GM23338 (cell line): ENCODE measurements around the gene NTNG1. TPM values are rescaled to one million over a fixed set of nuclear protein-coding genes. Genes with fewer than 3 reads are reported as not detected.
A peak's percentile ranks its signal among the peaks of the same experiment; 100 is the strongest.

Experiments
- ATAC-seq: fragments of 200-7000 bp; cut with Tn5 transposase; 3 replicates; pipeline ENCODE4 v1.9.1; 2020
- DNase-seq: peaks from one replicate; pipeline ENCODE4 v3.0.0-alpha.2; 2015; ENCODE audit warnings: low spot score
- H2AFZ ChIP-seq: fragments of 200-600 bp; sonication (generic); 2 replicates; pipeline ENCODE4 v1.8.0; 2016; ENCODE audit warnings: antibody characterized with exemption, mild to moderate bottlenecking, moderate library complexity
- H3F3A ChIP-seq: fragments of 200-600 bp; sonication (generic); replicated peaks from 2 replicates; pipeline ENCODE4 v1.8.0; 2017; ENCODE audit warnings: antibody characterized with exemption, mixed run types, low read depth
- H3K27ac ChIP-seq: fragments of 200-600 bp; sonication (generic); 2 replicates; pipeline ENCODE4 v1.6.1; 2016; ENCODE audit warnings: low read depth
- H3K27me3 ChIP-seq: fragments of 200-600 bp; sonication (generic); 2 replicates; pipeline ENCODE4 v1.8.0; 2016; ENCODE audit warnings: mild to moderate bottlenecking, mixed run types, moderate library complexity; ENCODE audit not compliant: insufficient read depth
- H3K36me3 ChIP-seq: fragments of 200-600 bp; sonication (generic); 2 replicates; pipeline ENCODE4 v1.8.0; 2016; ENCODE audit warnings: mild to moderate bottlenecking; ENCODE audit not compliant: insufficient read depth
- H3K4me1 ChIP-seq: fragments of 200-600 bp; sonication (generic); 2 replicates; pipeline ENCODE4 v1.8.0; 2016; ENCODE audit warnings: mild to moderate bottlenecking, moderate library complexity; ENCODE audit not compliant: insufficient read depth
- H3K4me2 ChIP-seq: fragments of 200-600 bp; sonication (generic); 2 replicates; pipeline ENCODE4 v1.7.1; 2017; ENCODE audit warnings: mixed run types
- H3K4me3 ChIP-seq: fragments of 200-600 bp; sonication (generic); 2 replicates; pipeline ENCODE4 v1.6.1; 2016; ENCODE audit warnings: mixed run types
- H3K79me2 ChIP-seq: fragments of 200-600 bp; sonication (generic); replicated peaks from 2 replicates; pipeline ENCODE4 v1.8.0; 2017; ENCODE audit warnings: mild to moderate bottlenecking; ENCODE audit not compliant: insufficient read depth
- H3K9me2 ChIP-seq: fragments of 200-600 bp; sonication (generic); 2 replicates; pipeline ENCODE4 v1.8.0; 2017; ENCODE audit not compliant: insufficient read depth
- H4K20me1 ChIP-seq: fragments of 200-600 bp; sonication (generic); replicated peaks from 2 replicates; pipeline ENCODE4 v1.8.0; 2017; ENCODE audit warnings: mild to moderate bottlenecking; ENCODE audit not compliant: insufficient read depth
- H3K27ac Mint-ChIP-seq: 2 replicates; pipeline ENCODE4 v1.8.0; 2020; ENCODE audit warnings: inconsistent platforms, mild to moderate bottlenecking, moderate library complexity, mixed read lengths
- H3K27me3 Mint-ChIP-seq: 3 replicates; pipeline ENCODE4 v1.8.0; 2022; ENCODE audit warnings: low read depth, mild to moderate bottlenecking, moderate library complexity, mixed read lengths, inconsistent platforms; ENCODE audit not compliant: insufficient read depth, poor library complexity
- H3K36me3 Mint-ChIP-seq: 3 replicates; pipeline ENCODE4 v1.8.0; 2021; ENCODE audit warnings: low read depth, mild to moderate bottlenecking, inconsistent platforms, moderate library complexity, mixed read lengths
- H3K4me1 Mint-ChIP-seq: 3 replicates; pipeline ENCODE4 v1.8.0; 2020; ENCODE audit warnings: mild to moderate bottlenecking, inconsistent platforms, mixed read lengths
- H3K4me3 Mint-ChIP-seq: 3 replicates; pipeline ENCODE4 v1.8.0; 2021; ENCODE audit warnings: moderate library complexity, mild to moderate bottlenecking, inconsistent platforms, mixed read lengths
- H3K9me3 Mint-ChIP-seq: 3 replicates; pipeline ENCODE4 v1.8.0; 2020; ENCODE audit warnings: moderate library complexity, mild to moderate bottlenecking, inconsistent platforms, mixed read lengths
- CREB1 ChIP-seq: fragments of 250-450 bp; sonication (Bioruptor Pico); IDR thresholded peaks from 2 replicates; pipeline ENCODE4 v1.5.0; 2020; ENCODE audit warnings: low read depth, mild to moderate bottlenecking, moderate library complexity
- CTCF ChIP-seq, 2 experiments: fragments of 200-600 bp in 1 of 2; sonication (generic) in 1 of 2; conservative IDR thresholded peaks; 2 replicates each; pipeline versions ENCODE4 v1.5.1 to v1.6.1; 2016 to 2017; ENCODE audit warnings: antibody characterized with exemption in 2 of 2, low read depth in 2 of 2, mild to moderate bottlenecking in 2 of 2, moderate library complexity in 1 of 2
- ETS1 ChIP-seq: IDR thresholded peaks from 2 replicates; pipeline ENCODE4 v1.6.1; 2016; ENCODE audit warnings: antibody characterized with exemption
- EZH2phosphoT487 ChIP-seq: fragments of 200-600 bp; sonication (generic); IDR thresholded peaks from one replicate; pipeline ENCODE4 v1.8.1; 2018; ENCODE audit warnings: antibody characterized with exemption; ENCODE audit not compliant: unreplicated experiment
- JUNB ChIP-seq: IDR thresholded peaks from one replicate; pipeline ENCODE4 v1.6.1; 2016; ENCODE audit warnings: antibody characterized with exemption; ENCODE audit not compliant: unreplicated experiment
- NANOG ChIP-seq: IDR thresholded peaks from 2 replicates; pipeline ENCODE4 v1.6.1; 2016; ENCODE audit warnings: antibody characterized with exemption, borderline replicate concordance
- POLR2AphosphoS5 ChIP-seq: IDR thresholded peaks from 2 replicates; pipeline ENCODE4 v1.6.1; 2016; ENCODE audit warnings: antibody characterized with exemption, low read depth
- STAT1 ChIP-seq: IDR thresholded peaks from one replicate; pipeline ENCODE4 v1.6.1; 2016; ENCODE audit warnings: antibody characterized with exemption; ENCODE audit not compliant: unreplicated experiment
- ZNF114 ChIP-seq: fragments of 250-450 bp; sonication (Bioruptor Pico); IDR thresholded peaks from 2 replicates; pipeline ENCODE4 v1.5.0; 2020; ENCODE audit warnings: mild to moderate bottlenecking, moderate library complexity
- ZNF331 ChIP-seq: fragments of 250-450 bp; sonication (Bioruptor Pico); IDR thresholded peaks from 2 replicates; pipeline ENCODE4 v1.5.0; 2020; ENCODE audit warnings: low read depth, mild to moderate bottlenecking, moderate library complexity
- ZNF462 ChIP-seq: fragments of 250-450 bp; sonication (Bioruptor Pico); IDR thresholded peaks from 2 replicates; pipeline ENCODE4 v1.5.0; 2020; ENCODE audit warnings: mild to moderate bottlenecking, moderate library complexity
- polyA plus RNA-seq: library from polyadenylated mRNA; unstranded; fragments of >200 nt; fragmentation: Nextera tagmentation; extraction: Ambion mirVana; gene quantifications from 2 replicates; pipeline ENCODE4 v1.2.1, GENCODE V29; 2016
- total RNA-seq: library from RNA; depleted of rRNA; stranded (reverse); fragments of >200 nt; shearing (Covaris generic); gene quantifications from 2 replicates; pipeline ENCODE4 v1.2.3, GENCODE V29; 2014

NTNG1 gene
- total and polyA plus RNA-seq, 2 experiments from 2014 or later: 7.2 to 10.3 TPM

GRCh38 chr1:107432108-107432507, 291.3 kb downstream of the NTNG1 start:
- peaks cover 21% of the 10 kb centered on the region; the same call in 2 of the 3 replicates for H3K4me1 Mint-ChIP-seq
- Histone ChIP-seq H3K9me2 (no peaks in the 10 kb centered on the region; the same call in 1 of the 2 replicates), H2AFZ (no peak overlapping the region), H3K36me3 (no peaks in the 10 kb centered on the region), H3K27ac (0 out of 2 replicates have a peak overlapping the region, but pooled peaks have one; percentile 18), H3K4me3 (no peak overlapping the region), H3K4me2 (peak overlapping the region; percentile 7), H3K27me3 (no peaks in the 10 kb centered on the region), H3F3A (no peaks in the 10 kb centered on the region), H3K4me1 (peaks cover 24% of the 10 kb centered on the region), H4K20me1 (no peaks in the 10 kb centered on the region), H3K79me2 (no peaks in the 10 kb centered on the region)
- H3K9me3 Mint-ChIP-seq: no peaks in the 10 kb centered on the region
- TF ChIP-seq ETS1: no peak
- TF ChIP-seq EZH2phosphoT487: no peak
- TF ChIP-seq JUNB: no peak
- no peak for TF ChIP-seq STAT1
- TF ChIP-seq NANOG: peak; percentile 61; the same call in 1 of the 2 replicates
- no peak for TF ChIP-seq POLR2AphosphoS5
- no peak for TF ChIP-seq CREB1
- TF ChIP-seq ZNF462 (CRISPR knock-in tag): peak; percentile 61
- TF ChIP-seq ZNF114 (CRISPR knock-in tag): no peak
- TF ChIP-seq ZNF331 (CRISPR knock-in tag): no peak
- TF ChIP-seq CTCF (conservative IDR thresholded peaks at IDR 0.05; ENCODE audit: low read depth in 2 of 2): no peak
- DNase-seq (peak; percentile 54), ATAC-seq (peak; percentile 83)
- H3K36me3 Mint-ChIP-seq: no peaks in the 10 kb centered on the region
- no peak overlapping the region for H3K27ac Mint-ChIP-seq
- H3K4me3 Mint-ChIP-seq: no peak overlapping the region
- H3K27me3 Mint-ChIP-seq: peaks cover 3% of the 10 kb centered on the region
